Stimulated activated CD8-positive, alpha-beta memory T cell treated with anti-CD3 and anti-CD28 coated beads, Interleukin-15, amount 100 ng/mL, for 48 hours (primary cell): ENCODE measurements around the gene RGCC.
"Not testable (repeated sequence)": the region's sequence is repeated elsewhere in the genome, so short reads cannot be mapped to it uniquely, and the experiment has no call there.

Experiments used
- DNase-seq, 2 donors: peaks; one replicate each; pipeline ENCODE4 v3.0.0-alpha.2; 2020; ENCODE audit warnings: low read depth in 2 of 2

RGCC gene

DNA sequence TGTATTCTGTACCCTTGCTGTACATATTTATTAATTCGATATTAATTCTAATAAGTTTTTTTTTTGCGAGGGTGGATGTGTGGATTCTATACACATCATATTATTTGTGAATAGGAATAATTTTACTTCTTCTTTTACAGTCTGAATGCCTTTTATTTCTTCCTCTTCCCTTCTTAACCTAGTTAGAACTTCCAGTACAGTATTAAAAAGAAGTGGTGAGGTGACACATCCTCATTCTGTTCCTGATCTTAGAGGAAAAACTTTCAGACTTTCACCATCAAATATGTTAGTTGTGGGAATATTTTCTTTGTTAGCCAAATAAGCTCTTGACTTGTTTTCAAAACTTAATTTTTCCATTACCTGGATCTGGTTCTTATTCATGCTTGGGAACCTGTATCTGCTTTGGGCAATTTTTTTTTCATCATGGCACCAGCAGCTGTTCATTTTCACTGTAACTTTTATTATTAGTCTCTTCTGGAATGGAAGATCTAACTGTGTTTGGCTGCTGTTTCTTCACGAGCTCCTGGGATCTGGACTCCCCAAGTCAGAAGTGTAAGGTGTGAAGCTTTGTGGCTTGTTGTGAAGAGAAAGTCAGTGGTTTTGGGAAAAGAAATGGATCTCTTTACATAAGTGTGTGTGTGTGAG is 33.1 kb downstream of the RGCC start:
- DNase-seq: no peak

- no peak for DNase-seq
Measured at GRCh38 chr13:41491436-41491835, 34.1 kb downstream of the RGCC start.

GRCh38 chr13:41492432-41493260 is 35.3 kb downstream of the RGCC start:
- DNase-seq: no peak

- no peak for DNase-seq
Measured at GRCh38 chr13:41494202-41494601, 36.9 kb downstream of the RGCC start.

- DNase-seq: no peak
Measured at GRCh38 chr13:41495044-41495443, 37.7 kb downstream of the RGCC start.

GRCh38 chr13:41496420-41497234 is 39.3 kb downstream of the RGCC start:
- DNase-seq: no peak

- DNase-seq: no peak
Measured at GRCh38 chr13:41497436-41497835, 40.1 kb downstream of the RGCC start.

- DNase-seq: no peak
Measured at GRCh38 chr13:41499452-41499851, 42.1 kb downstream of the RGCC start.

- peak in 1 of 2 donors; percentile 8 for DNase-seq
Measured at GRCh38 chr13:41500511-41500910, 43.2 kb downstream of the RGCC start.

GRCh38 chr13:41501281-41501680 is 43.9 kb downstream of the RGCC start:
- DNase-seq: no peak

- DNase-seq: no peak
Measured at GRCh38 chr13:41502031-41502430, 44.7 kb downstream of the RGCC start.

- DNase-seq: no peak
Measured at GRCh38 chr13:41502673-41503072, 45.3 kb downstream of the RGCC start.

DNA sequence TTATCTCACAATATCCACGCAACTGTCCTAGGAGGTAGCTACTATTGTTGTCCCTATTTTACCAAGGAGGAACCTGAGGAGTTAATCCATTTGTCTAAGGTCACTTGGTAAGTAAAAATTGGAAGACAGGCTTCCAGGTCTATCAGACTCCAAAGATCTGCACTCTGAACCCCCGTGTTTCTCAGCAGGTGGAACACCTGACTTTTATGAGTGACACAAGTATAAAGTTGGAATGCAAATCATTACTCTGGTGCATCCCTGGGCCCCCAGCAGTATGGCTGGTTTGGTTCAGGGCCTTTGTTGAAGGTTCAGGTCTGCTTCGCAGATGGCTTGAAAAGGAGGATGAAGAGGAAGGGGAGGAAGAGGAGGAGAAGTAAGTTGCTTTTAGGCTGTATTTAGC is 46.0 kb downstream of the RGCC start:
- DNase-seq: no peak

DNA sequence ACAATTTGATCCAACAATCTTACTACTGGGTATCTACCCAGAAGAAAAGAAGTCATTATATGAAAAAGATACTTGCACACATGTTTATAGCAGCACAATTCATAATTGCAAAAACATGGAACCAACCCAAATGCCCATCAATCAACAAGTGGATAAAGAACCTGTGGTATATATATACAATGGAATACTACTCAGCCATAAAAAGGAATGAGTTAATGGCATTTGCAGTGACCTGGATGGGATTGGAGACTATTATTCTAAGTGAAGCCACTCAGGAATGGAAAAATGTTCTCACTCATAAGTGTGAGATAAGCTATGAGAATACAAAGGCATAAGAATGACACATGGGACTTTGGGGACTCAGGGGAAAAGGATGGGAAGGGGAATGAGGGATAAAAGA is 47.3 kb downstream of the RGCC start:
- DNase-seq: not testable (repeated sequence)

- no peak for DNase-seq
Measured at GRCh38 chr13:41505209-41505835, 48.0 kb downstream of the RGCC start.

- no peak for DNase-seq
Measured at GRCh38 chr13:41506312-41506711, 49.0 kb downstream of the RGCC start.

DNA sequence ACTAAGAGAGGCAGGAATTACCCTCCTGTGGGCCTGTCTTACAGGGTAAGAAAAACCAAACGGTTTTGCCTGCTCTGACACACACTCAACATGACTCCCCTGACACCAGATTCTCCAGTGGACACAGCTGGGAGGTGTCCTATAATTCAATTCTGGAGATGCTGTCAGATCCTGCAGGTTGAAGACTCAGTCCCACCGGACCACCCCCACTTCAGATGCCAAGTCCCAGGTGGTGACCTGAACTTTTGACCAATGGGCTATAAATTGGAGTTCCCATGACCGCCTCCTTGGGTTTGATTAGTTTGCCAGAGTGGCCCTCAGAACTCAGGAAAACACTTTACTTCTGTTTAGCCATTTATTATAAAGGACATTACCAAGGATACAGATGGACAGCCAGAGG is 52.6 kb downstream of the RGCC start:
- no peak for DNase-seq

DNA sequence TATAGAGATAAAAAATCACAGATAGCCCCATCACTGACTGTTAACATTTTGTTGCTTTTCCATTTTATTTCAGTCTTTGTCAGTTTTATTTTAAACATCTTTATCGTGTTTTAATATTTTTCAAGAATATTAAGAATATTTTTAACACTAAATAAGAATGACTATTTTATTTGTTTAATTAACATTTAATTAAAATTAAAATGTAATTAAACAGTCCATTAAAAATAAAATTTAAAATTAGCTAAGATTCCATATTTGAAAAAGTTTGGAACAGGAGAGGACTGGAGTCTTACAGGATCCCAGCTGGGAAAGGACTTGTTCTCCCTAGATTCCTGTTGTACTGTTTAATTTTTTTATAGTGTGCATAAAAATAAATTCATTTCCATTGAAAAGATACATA is 54.5 kb downstream of the RGCC start:
- no peak for DNase-seq

DNA sequence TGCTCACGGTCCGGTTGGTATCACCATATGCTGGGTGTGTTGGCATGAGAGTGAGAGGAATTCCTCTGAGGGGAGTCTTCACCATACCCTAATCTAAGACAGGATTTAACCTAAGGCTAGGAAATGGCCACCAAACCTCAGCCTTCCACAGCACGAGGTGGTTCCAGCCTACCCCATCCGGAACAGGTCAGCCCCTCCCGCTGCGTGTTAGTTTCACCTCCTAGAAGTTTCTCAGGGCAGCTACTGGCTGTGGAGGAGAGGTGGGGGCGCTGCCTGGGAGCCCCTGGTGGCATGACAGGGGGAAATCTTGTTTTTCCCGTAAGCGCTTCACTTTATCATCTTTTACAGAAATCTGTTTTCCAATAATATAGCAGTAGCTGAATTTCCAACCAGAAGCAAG is 55.1 kb downstream of the RGCC start:
- DNase-seq: no peak

DNA sequence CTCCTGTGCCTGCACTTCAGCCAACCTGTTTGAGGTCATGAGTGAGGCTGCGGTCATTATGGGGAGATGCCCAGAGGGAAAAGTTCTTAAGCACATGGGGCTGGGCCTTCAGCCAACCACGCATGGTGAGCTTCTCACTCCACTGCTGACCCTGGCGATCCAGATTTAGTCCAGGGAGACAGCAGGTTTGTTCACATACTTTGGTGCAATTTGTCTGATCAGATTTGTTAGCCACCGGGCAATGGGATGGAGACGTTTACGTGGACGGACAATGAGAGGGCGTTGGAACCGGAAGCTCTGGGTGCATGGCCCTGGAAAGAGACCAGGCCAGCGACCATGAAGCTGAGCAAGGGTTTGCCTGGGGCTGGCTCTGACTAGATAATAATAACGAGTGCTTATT is 56.2 kb downstream of the RGCC start:
- no peak for DNase-seq

GRCh38 chr13:41514853-41515395 is 57.6 kb downstream of the RGCC start:
- DNase-seq: no peak
